ENCODE results near the gene SCO1. TPM values are rescaled to one million over a fixed set of nuclear protein-coding genes. Genes with fewer than 3 reads are reported as not detected.

SCO1 gene
- total and polyA plus RNA-seq, 10 of the 15 experiments (the other 5 are each of a cell fraction or from before 2014, with no cell fraction given): 8.2 to 73.0 (median 37.1) TPM

DNA sequence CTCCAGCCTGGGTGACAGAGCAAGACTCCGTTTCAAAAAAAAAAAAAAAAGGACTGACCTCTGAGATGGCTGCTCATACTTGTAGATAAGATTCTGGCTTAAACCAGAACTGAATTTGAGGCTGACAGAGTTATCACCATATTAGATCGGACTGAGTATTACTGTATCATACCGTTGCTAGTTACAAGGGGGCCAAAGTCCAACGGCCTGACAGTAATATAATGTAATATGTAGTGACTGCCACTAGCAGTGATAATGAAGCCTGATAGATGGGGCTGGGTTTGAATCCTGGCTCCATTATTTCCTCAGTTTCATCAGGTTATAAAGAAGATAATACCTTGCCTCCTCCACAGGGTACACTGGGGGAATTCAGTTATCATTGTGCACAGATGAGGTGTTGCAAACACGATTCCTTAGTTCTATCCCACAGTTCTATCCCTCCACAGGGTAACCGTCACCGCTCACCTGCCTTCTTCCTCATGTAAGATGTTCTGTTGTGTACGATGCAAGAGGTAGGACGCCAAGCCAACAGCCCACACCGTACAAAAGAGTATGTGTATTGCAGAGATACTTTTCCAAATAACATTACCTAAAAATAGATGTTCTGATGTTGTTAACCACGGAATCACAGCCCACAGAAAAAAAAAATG is 27.3 kb upstream of the SCO1 start (continued):
- TF ChIP-seq JUNB (IDR thresholded peaks at IDR 0.05) (no peak), EZH2 (IDR thresholded peaks at IDR 0.05; ENCODE audit: borderline replicate concordance, control insufficient read depth, low read depth, low read length) (no peak)

DNA sequence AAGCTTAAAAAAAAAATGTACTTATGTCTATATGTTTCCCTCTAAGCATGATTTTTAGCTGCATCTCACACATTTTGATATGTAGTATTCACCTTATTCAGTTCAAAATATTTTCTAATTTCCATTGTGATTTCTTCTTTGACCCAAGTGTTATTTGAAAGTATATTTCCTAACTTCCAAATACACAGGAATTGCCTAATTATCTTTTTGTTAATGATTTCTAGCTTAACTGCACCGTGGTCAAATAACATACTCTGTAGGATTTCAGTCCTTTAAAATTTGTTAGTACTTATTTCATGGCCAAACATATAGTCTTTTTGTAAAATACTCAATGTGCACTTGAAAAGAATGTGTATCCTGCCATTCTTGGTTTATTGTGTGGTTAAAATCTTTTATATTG is 21.2 kb upstream of the SCO1 start:
- in situ Hi-C loops (cut with MboI): no loop called here
- CTCF ChIA-PET: interaction anchor here (1.4 kb wide), 1 partner anchor 101 kb away, joined by 4 read pairs; no protein-coding TSS in a partner anchor
- no TSS peak for BruUV-seq (replicated peaks)

DNA sequence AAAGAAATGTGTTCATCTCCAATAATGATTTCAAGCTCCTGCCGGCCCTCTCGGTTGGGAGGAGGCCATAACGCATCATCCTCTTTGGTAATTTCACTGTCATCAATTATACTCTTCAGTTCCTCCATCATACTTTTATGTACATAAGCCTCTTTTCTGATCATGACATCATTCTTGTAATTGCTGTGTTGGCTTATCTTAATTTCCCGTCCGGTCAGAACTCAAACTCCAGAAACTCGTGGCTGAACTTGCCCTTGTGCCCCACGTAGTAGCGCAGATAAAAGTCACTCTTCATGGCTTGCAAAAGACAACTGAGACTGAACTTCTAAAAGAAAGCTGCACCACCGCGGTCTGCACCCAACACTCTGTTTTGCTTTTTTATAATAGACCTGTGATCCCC is 18.9 kb upstream of the SCO1 start:
- Histone ChIP-seq H2AFZ (ENCODE audit: control insufficient read depth, low read depth, low read length) (no peak overlapping the region), H3K9ac (ENCODE audit: control insufficient read depth, insufficient read depth, low read length) (no peak overlapping the region), H3K4me3 (no peak overlapping the region), H3K27ac (ENCODE audit: control insufficient read depth, insufficient read depth) (no peak overlapping the region), H3K4me1 (ENCODE audit: control insufficient read depth, insufficient read depth, low read length) (no peaks in the 10 kb centered on the region), H3K4me2 (ENCODE audit: control insufficient read depth, insufficient read depth) (no peak overlapping the region), H4K20me1 (ENCODE audit: control insufficient read depth, insufficient read depth) (no peaks in the 10 kb centered on the region), H3K9me3 (replicated peaks; ENCODE audit: control insufficient read depth, insufficient read depth, low read length) (no peaks in the 10 kb centered on the region), H3K27me3 (replicated peaks in 1 of 2; ENCODE audit: control insufficient read depth in 2 of 2, insufficient read depth in 2 of 2, low read length in 1 of 2) (no peaks in the 10 kb centered on the region), H3K36me3 (ENCODE audit: control insufficient read depth in 2 of 2, insufficient read depth in 2 of 2, low read length in 1 of 2) (peaks cover 3 to 6% of the 10 kb centered on the region in 2 experiments; a peak in 3 of 4 replicates), H3K79me2 (ENCODE audit: control insufficient read depth, insufficient read depth, low read length) (no peaks in the 10 kb centered on the region)
- DNase-seq (ENCODE audit: low read depth, low spot score) (no peak), FAIRE-seq (no peak), ATAC-seq (no peak)
- POLR2A ChIA-PET: no interaction called here
- CTCF ChIA-PET: no interaction called here
- WGBS (ENCODE audit: insufficient coverage, insufficient replicate concordance, low lambda C conversion rate, missing lambda C conversion rate): 94% methylated on average over 10 of the region's 10 CpGs
- intact Hi-C loops (cut with micrococcal nuclease; ENCODE audit: unreplicated experiment): loop anchor here (5.0 kb wide), 1 partner anchor 1256 kb away; no protein-coding TSS in a partner anchor
- in situ Hi-C loops (cut with MboI): no loop called here
- SMC1A ChIA-PET (ENCODE audit: uncharacterized antibody, unreplicated experiment): no interaction called here
- RAD21 ChIA-PET (ENCODE audit: unreplicated experiment): no interaction called here
- no TSS peak for BruUV-seq (replicated peaks)
- TF ChIP-seq, protein P1, sequence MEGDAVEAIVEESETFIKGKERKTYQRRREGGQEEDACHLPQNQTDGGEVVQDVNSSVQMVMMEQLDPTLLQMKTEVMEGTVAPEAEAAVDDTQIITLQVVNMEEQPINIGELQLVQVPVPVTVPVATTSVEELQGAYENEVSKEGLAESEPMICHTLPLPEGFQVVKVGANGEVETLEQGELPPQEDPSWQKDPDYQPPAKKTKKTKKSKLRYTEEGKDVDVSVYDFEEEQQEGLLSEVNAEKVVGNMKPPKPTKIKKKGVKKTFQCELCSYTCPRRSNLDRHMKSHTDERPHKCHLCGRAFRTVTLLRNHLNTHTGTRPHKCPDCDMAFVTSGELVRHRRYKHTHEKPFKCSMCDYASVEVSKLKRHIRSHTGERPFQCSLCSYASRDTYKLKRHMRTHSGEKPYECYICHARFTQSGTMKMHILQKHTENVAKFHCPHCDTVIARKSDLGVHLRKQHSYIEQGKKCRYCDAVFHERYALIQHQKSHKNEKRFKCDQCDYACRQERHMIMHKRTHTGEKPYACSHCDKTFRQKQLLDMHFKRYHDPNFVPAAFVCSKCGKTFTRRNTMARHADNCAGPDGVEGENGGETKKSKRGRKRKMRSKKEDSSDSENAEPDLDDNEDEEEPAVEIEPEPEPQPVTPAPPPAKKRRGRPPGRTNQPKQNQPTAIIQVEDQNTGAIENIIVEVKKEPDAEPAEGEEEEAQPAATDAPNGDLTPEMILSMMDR (IDR thresholded peaks at IDR 0.05 in 2 of 3, conservative IDR thresholded peaks at IDR 0.05 in 1 of 3; ENCODE audit: control insufficient read depth in 2 of 3, extremely low read depth in 1 of 3, insufficient read depth in 1 of 3, low read depth in 3 of 3, low read length in 3 of 3): no peak
- TF ChIP-seq, protein P2, sequence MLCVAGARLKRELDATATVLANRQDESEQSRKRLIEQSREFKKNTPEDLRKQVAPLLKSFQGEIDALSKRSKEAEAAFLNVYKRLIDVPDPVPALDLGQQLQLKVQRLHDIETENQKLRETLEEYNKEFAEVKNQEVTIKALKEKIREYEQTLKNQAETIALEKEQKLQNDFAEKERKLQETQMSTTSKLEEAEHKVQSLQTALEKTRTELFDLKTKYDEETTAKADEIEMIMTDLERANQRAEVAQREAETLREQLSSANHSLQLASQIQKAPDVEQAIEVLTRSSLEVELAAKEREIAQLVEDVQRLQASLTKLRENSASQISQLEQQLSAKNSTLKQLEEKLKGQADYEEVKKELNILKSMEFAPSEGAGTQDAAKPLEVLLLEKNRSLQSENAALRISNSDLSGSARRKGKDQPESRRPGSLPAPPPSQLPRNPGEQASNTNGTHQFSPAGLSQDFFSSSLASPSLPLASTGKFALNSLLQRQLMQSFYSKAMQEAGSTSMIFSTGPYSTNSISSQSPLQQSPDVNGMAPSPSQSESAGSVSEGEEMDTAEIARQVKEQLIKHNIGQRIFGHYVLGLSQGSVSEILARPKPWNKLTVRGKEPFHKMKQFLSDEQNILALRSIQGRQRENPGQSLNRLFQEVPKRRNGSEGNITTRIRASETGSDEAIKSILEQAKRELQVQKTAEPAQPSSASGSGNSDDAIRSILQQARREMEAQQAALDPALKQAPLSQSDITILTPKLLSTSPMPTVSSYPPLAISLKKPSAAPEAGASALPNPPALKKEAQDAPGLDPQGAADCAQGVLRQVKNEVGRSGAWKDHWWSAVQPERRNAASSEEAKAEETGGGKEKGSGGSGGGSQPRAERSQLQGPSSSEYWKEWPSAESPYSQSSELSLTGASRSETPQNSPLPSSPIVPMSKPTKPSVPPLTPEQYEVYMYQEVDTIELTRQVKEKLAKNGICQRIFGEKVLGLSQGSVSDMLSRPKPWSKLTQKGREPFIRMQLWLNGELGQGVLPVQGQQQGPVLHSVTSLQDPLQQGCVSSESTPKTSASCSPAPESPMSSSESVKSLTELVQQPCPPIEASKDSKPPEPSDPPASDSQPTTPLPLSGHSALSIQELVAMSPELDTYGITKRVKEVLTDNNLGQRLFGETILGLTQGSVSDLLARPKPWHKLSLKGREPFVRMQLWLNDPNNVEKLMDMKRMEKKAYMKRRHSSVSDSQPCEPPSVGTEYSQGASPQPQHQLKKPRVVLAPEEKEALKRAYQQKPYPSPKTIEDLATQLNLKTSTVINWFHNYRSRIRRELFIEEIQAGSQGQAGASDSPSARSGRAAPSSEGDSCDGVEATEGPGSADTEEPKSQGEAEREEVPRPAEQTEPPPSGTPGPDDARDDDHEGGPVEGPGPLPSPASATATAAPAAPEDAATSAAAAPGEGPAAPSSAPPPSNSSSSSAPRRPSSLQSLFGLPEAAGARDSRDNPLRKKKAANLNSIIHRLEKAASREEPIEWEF (IDR thresholded peaks at IDR 0.05; ENCODE audit: insufficient replicate concordance, low read depth, low read length): no peak
- no peak for TF ChIP-seq SRF (IDR thresholded peaks at IDR 0.05; ENCODE audit: low read depth in 2 of 2, low read length in 2 of 2)

More for the DNA sequence above, 21.2 kb upstream of the SCO1 start:
- ChIA-PET POLR2A (no interaction called here), RAD21 (ENCODE audit: unreplicated experiment) (no interaction called here), SMC1A (ENCODE audit: uncharacterized antibody, unreplicated experiment) (interaction anchor here (1.1 kb wide), 1 partner anchor 11 kb away, joined by 3 read pairs; no protein-coding TSS in a partner anchor)
- H3K79me2 ChIP-seq (ENCODE audit: control insufficient read depth, insufficient read depth, low read length): no peaks in the 10 kb centered on the region
- no peaks in the 10 kb centered on the region; a peak in 1 of 4 replicates for H3K36me3 ChIP-seq (ENCODE audit: control insufficient read depth in 2 of 2, insufficient read depth in 2 of 2, low read length in 1 of 2)
- H3K27ac ChIP-seq (ENCODE audit: control insufficient read depth, insufficient read depth): no peak overlapping the region
- TF ChIP-seq BHLHE40 (IDR thresholded peaks at IDR 0.05; ENCODE audit: borderline replicate concordance in 1 of 2, low read depth in 2 of 2, low read length in 1 of 2) (no peak), RB1 (IDR thresholded peaks at IDR 0.05; ENCODE audit: borderline replicate concordance) (no peak), SPI1 (IDR thresholded peaks at IDR 0.05; ENCODE audit: borderline replicate concordance, insufficient read depth, low read depth, low read length) (no peak)
- no peak overlapping the region for H3K4me2 ChIP-seq (ENCODE audit: control insufficient read depth, insufficient read depth)
- H3K9ac ChIP-seq (ENCODE audit: control insufficient read depth, insufficient read depth, low read length): no peak overlapping the region
- 92% methylated on average over 1 of the region's 1 CpG for WGBS (ENCODE audit: insufficient coverage, insufficient replicate concordance, low lambda C conversion rate, missing lambda C conversion rate)
- no peak for ATAC-seq
- H3K27me3 ChIP-seq (replicated peaks in 1 of 2; ENCODE audit: control insufficient read depth in 2 of 2, insufficient read depth in 2 of 2, low read length in 1 of 2): no peaks in the 10 kb centered on the region
- FAIRE-seq: no peak
- no peak overlapping the region for H2AFZ ChIP-seq (ENCODE audit: control insufficient read depth, low read depth, low read length)
- no peak overlapping the region for H3K4me3 ChIP-seq
- intact Hi-C loops (cut with micrococcal nuclease; ENCODE audit: unreplicated experiment): loop anchor here (5.0 kb wide), 1 partner anchor 1254 kb away; no protein-coding TSS in a partner anchor
- H4K20me1 ChIP-seq (ENCODE audit: control insufficient read depth, insufficient read depth): no peaks in the 10 kb centered on the region
- DNase-seq (ENCODE audit: low read depth, low spot score): no peak
- H3K9me3 ChIP-seq (replicated peaks; ENCODE audit: control insufficient read depth, insufficient read depth, low read length): no peaks in the 10 kb centered on the region
- H3K4me1 ChIP-seq (ENCODE audit: control insufficient read depth, insufficient read depth, low read length): no peaks in the 10 kb centered on the region

Measured in GM12878 (cell line).